Stimulated activated CD4-positive, alpha-beta T cell treated with anti-CD3 and anti-CD28 coated beads, Interleukin-1b, Interleukin-23, amount 100 ng/mL, for 24 hours (primary cell): Measurements from ENCODE around the gene GDAP2.

Experiments
- DNase-seq, 4 experiments: peaks; one replicate each; pipeline ENCODE4 v3.0.0-alpha.2; 2020; ENCODE audit warnings: low read depth in 4 of 4, low spot score in 1 of 4

Gene GDAP2

DNA sequence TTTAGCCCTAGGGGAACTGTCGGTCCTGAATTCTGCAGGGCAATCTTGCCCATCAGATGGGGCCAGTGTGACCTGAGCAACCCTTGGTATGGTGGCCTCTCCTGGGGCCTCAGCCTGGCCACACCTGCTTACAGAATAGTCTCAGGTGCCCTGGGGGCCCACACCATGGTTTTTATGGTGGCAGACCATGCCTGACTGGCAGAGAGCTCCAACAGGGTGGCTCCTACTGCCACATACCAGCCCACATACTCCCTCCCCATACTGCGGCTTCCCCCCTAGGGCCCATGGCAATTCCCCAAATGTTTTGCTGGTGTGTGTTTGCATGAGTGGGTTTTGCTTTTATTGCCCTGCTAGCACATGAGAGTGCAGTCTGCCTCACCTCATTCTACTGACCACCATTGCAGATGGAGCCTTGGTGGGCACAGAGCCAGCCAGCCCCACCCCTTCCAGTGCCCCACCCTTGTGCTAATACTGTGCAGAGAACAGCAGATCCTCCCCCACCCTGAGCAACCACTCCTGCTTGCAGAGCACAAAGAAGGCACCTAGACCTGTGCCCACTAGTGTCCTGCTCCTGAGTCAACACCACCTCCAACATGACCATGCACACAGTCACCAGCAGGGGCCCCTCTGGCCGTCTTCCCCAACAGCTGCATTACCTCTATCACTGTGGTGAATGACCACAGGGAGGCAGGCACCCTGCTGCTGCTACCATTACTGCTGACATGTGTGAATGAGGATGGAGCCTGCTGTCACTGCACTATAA lies 86.8 kb downstream of the GDAP2 start:
- DNase-seq: no peak

DNA sequence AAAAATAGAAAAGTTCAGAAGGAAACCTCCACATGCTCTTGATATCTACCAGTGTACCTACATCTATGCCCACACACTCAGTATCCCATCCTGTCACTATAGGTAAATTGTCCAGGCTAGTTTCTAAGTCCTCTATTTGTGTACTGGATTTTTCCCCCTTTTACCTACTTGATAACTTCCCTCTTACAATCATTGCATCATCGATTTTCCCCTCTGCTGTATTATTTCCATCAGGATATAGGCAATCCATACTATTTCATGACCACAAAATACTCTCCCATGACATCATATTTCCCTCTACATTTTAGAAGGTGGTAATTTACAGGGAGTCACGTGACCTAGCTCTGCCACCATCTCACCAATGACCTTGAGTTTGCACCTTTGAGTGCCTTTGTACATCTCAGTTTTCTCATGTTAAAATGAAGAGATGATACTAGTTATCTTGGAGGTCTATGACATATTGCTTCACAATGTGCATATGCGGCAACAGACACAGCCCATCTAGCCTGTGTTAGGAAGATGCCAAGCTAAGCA lies 88.2 kb downstream of the GDAP2 start:
- no peak for DNase-seq

GRCh38 chr1:117838911-117839310 lies 90.5 kb downstream of the GDAP2 start:
- no peak for DNase-seq

- no peak for DNase-seq
These were observed 93.4 kb downstream of the GDAP2 start for GRCh38 chr1:117836069-117836468.

DNA sequence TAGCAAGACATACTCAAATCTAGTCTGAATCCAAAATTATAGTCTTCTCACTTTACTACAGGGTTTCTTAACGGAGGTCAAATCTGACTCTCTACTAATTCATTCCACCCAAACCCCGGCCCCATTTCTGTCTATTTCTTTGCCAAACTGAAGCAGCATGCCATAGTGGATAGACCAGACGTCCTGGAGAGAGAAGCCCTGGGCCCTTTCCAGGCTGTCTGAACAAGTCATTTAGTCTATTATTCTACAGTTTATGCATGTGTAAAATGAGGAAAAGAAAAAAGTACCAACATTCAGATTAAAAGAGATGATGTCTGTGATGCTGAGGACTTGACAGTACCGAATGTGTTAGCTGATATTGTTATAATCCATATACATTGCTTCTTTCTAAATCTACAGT lies 95.0 kb downstream of the GDAP2 start:
- no peak for DNase-seq

GRCh38 chr1:117832453-117832852 lies 97.0 kb downstream of the GDAP2 start:
- DNase-seq: no peak

GRCh38 chr1:117830222-117830621 lies 99.2 kb downstream of the GDAP2 start:
- no peak for DNase-seq

DNA sequence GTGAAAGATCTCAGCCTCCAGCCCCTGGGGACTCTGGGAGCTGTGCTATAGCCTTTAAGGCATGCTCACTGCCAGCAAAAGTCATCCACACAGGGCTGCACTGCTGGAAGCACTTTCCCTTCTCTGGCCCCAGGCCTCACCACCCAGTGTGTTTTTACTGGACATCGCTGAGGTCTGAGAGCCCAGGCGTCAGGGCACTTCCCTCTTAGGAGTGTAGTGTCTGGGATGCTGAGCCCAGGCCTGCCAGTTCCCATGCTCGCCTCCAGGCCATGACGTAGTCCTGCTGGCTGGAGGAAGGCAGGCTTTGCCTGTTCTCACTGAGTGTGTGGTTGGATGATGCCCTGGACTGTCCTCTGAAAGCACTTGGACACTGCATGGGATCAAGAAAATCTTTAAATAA lies 101.2 kb downstream of the GDAP2 start:
- no peak for DNase-seq

GRCh38 chr1:117826540-117827078 lies 102.8 kb downstream of the GDAP2 start:
- DNase-seq: no peak

- no peak for DNase-seq
These were observed 103.3 kb downstream of the GDAP2 start for GRCh38 chr1:117826119-117826518.

- no peak for DNase-seq
These were observed 104.0 kb downstream of the GDAP2 start for GRCh38 chr1:117825414-117825813.

DNA sequence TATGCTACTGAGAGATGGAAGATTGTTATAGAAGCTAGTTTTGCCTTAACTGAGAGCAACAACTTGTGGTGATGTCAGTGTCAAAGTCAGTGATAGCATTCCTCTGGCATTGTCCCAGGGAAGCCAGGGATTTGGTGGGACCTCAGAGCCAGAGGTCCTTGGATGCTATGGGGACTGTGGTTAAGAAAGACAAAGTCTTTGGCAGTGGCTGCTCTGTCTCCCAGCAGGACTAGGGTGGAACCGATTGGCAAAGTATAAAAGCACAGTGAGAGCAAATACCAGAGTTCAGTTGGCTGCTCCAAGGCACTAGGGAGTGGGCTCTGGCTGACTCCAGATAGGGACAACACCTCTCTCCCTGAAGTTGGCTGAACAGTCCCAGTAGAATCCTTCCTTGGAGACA lies 104.8 kb downstream of the GDAP2 start:
- no peak for DNase-seq

DNA sequence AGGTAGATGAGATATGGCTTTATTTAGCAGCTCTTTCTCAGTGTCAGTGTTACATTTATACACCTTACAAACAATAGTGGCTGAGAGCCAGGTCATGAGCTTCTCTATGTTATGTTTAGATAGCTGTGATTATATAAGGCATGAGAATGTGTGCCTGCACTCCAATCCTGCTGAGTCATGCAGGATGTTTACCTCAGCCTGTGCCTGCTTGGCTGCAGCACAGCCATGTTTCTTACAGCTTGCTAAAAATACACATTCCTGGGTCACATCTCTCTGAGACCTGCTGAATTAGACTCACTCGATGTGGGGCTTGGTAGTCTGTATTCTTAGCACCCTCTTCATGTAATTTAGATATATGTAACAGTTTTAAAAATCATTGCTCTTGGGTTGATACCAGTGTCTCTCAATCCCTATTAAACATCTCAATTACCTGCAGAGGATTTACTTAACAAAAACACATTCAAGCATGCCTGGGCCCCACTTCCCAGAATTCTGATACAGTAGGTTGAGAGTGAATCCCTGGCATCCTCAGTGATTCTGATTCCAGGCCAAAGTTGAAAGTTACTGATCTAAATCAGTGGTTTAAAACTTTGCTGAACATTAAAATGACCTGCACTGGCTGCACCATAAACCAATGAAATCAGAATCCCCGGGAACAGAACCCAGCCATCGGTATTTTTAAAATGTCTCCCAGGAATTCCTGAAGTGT lies 107.5 kb downstream of the GDAP2 start:
- no peak for DNase-seq

GRCh38 chr1:117821382-117821755 lies 108.1 kb downstream of the GDAP2 start:
- DNase-seq: no peak

GRCh38 chr1:117820694-117821381 lies 108.6 kb downstream of the GDAP2 start:
- no peak for DNase-seq

DNA sequence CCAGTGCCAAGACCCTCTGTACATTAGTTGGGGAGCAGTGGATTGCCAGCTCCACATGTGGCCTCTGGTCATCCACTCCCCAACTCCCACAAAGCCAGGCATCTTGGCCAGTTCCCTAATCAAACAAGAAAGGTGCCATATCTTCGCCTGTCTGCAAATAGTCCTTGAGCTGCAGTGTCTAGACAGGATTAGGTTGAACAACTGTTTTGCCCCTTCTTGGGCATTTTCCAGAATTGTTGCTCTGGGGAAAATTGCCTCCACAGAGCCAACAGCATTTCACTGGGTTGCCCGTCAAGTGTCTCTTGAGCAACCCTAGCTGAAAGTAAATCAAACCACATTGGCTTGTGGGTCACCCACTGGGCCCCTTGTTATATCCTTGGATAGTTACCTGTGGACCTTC lies 109.3 kb downstream of the GDAP2 start:
- DNase-seq: no peak

GRCh38 chr1:117819301-117819700 lies 110.1 kb downstream of the GDAP2 start:
- no peak for DNase-seq

- no peak for DNase-seq
These were observed 111.0 kb downstream of the GDAP2 start for GRCh38 chr1:117818456-117818855.

DNA sequence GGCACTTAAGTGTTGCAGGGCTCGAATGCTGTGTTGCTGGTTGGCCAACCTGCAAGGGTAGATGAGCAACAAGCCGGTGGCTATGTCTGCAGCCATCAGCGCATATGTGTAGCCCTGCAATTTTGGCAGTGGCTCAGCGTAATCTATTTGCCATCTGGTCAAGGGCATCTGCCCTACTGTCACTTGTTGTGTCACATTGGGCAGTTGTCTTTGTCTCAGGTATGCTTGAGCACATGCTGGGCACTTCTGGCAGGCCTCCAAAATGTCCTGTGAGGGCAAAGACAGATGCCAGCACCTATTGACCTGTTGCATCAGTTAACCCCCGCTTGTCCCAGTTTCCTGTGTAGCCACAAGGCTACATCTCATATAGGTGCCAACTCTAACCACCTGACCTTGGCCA lies 111.8 kb downstream of the GDAP2 start:
- DNase-seq: no peak

DNA sequence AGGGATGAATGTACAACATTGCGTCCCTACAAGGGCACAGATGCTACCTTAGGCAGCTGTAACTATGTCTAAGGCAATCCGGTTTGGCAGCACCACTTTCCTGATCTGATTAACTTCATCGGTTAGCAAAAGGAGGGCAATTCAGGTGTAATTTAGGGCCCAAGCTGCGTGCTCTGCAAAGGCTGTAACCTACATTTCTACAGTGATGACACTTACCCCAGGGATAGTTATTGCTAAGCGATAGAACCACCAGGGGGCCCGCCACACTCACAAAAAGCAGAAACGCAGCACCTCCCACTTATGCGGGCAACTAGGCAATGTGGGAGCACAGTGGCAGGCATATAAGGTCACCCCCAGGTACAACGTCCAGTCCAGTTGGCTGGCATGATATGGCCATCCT lies 113.5 kb downstream of the GDAP2 start:
- no peak for DNase-seq

DNA sequence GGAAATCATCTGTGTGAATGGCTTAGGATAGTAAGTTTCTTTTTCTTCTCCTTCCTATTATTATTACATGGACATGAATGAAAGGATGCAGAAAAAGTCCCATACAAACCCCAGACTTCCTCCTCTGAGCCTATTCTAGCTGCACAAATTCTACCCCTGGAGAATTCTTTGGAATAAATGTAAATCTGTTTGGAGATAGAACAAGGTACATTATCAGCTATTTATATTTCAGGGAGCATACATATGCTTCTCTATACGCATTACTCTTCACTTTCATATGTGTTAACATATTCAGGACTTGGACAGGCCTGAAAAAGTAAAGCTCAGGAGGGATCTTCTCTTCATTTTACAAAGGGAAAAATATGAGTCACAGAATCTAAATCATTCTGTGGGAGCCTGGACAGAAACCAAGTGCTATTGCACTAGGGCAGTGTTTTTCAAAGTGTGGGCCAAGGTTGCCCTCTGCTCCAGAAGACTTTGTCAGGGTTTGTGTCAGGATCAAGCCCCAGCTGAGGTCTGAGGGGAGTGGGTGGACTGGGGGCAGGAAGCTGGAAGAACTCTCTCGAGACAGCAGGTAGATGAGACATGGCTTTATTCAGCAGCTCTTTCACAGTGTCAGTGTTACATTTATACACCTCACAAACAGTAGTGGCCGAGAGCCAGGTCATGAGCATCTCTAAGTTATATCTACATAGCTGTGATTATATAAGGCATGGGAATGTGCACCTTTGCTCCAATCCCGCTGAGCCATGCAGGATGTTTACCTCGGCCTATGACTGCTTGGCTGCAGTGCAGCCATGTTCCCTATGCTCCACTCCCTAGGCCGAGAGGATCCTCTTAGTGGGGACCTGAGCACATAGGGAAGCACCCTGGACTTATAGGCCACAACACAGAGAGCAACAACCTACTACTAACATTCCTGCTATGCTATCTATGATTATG lies 114.3 kb downstream of the GDAP2 start:
- DNase-seq: no peak
